Endodermal cell (in vitro differentiated cells): ENCODE results near the gene PRPH. TPM values are rescaled to one million over a fixed set of nuclear protein-coding genes. Genes with fewer than 3 reads are reported as not detected.

ENCODE experiments used
- DNase-seq: peaks from one replicate; pipeline ENCODE4 v3.0.0-alpha.2; 2017
- H3K27ac ChIP-seq: 2 replicates; pipeline ENCODE4 v1.5.1; 2013; ENCODE audit warnings: mild to moderate bottlenecking, low read depth, low read length, moderate library complexity
- H3K27me3 ChIP-seq: 2 replicates; pipeline ENCODE4 v1.6.1; 2013; ENCODE audit warnings: mild to moderate bottlenecking, low read length, moderate library complexity; ENCODE audit not compliant: insufficient read depth, control insufficient read depth, poor library complexity, severe bottlenecking
- H3K36me3 ChIP-seq: 2 replicates; pipeline ENCODE4 v1.7.0; 2013; ENCODE audit warnings: mild to moderate bottlenecking, low read length, moderate library complexity; ENCODE audit not compliant: control insufficient read depth, insufficient read depth
- H3K4me1 ChIP-seq: one replicate; pipeline ENCODE4 v1.7.0; 2013; ENCODE audit warnings: low read length; ENCODE audit not compliant: control insufficient read depth, insufficient read depth
- H3K4me3 ChIP-seq: 2 replicates; pipeline ENCODE4 v1.5.1; 2013; ENCODE audit warnings: mild to moderate bottlenecking, low read length, moderate library complexity
- H3K9ac ChIP-seq: 2 replicates; pipeline ENCODE4 v1.6.1; 2013; ENCODE audit warnings: mild to moderate bottlenecking, low read length, moderate library complexity; ENCODE audit not compliant: poor library complexity, severe bottlenecking; ENCODE audit errors: extremely low read depth
- H3K9me3 ChIP-seq: 2 replicates; pipeline ENCODE4 v1.6.1; 2013; ENCODE audit warnings: mild to moderate bottlenecking, low read length, moderate library complexity; ENCODE audit not compliant: control insufficient read depth
- H3K27ac Mint-ChIP-seq: 2 replicates; pipeline ENCODE4 v1.8.0; 2020; ENCODE audit warnings: mixed read lengths
- H3K27me3 Mint-ChIP-seq: 2 replicates; pipeline ENCODE4 v1.8.0; 2021; ENCODE audit warnings: mild to moderate bottlenecking, mixed read lengths; ENCODE audit not compliant: insufficient read depth
- H3K36me3 Mint-ChIP-seq: 2 replicates; pipeline ENCODE4 v1.8.0; 2020; ENCODE audit warnings: low read depth, mixed read lengths
- H3K4me1 Mint-ChIP-seq: 2 replicates; pipeline ENCODE4 v1.8.0; 2020; ENCODE audit warnings: mixed read lengths
- H3K4me3 Mint-ChIP-seq: 2 replicates; pipeline ENCODE4 v1.8.0; 2020; ENCODE audit warnings: mild to moderate bottlenecking, moderate library complexity, mixed read lengths
- H3K9me3 Mint-ChIP-seq: 2 replicates; pipeline ENCODE4 v1.8.0; 2020; ENCODE audit warnings: mild to moderate bottlenecking, mixed read lengths
- CTCF ChIP-seq: fragments of 200-600 bp; sonication (generic); conservative IDR thresholded peaks from 2 replicates; pipeline ENCODE4 v1.5.0; 2021; ENCODE audit warnings: antibody characterized with exemption, mild to moderate bottlenecking
- WGBS, 2 experiments: methylation state at CpG; one replicate each; pipeline versions ENCODE4 v1.1.5 to v1.1.7; 2013; ENCODE audit warnings: missing lambda C conversion rate in 2 of 2, mixed read lengths in 1 of 2; ENCODE audit not compliant: insufficient coverage in 1 of 2, insufficient read length in 1 of 2; 5-methylcytosine and 5-hydroxymethylcytosine counted together
- total RNA-seq, 2 donors: library from RNA; stranded (reverse); fragmentation: NEBNext Ultra II Directional in 1 of 2; extraction: Animal tissue kit (Norgen Biotek cat#: 25700) in 1 of 2; gene quantifications; 2 replicates in 1 of 2; 3 replicates in 1 of 2; pipeline ENCODE4 v1.2.1, GENCODE V29; 2021

The PRPH gene
- total RNA-seq, 2 donors from 2014 or later, result 0.42 to 0.51 TPM

- Mint-ChIP-seq H3K27me3 (peaks cover 66% of the 10 kb centered on the region), H3K4me3 (no peak overlapping the region), H3K36me3 (peaks cover 7% of the 10 kb centered on the region), H3K9me3 (no peaks in the 10 kb centered on the region), H3K4me1 (peaks cover 14% of the 10 kb centered on the region), H3K27ac (no peak overlapping the region)
- Histone ChIP-seq H3K9ac (no peak overlapping the region), H3K9me3 (no peaks in the 10 kb centered on the region), H3K27ac (no peak overlapping the region), H3K36me3 (peaks cover 21% of the 10 kb centered on the region), H3K27me3 (peaks cover 81% of the 10 kb centered on the region), H3K4me3 (no peak overlapping the region), H3K4me1 (no peaks in the 10 kb centered on the region)
- DNase-seq, result no peak
- WGBS, 2 experiments, result 87 to 97% methylated on average over 14 to 19 of the region's 19 CpGs
- TF ChIP-seq CTCF, result no peak
Observed at GRCh38 chr12:49334226-49334625, 39.3 kb downstream of the PRPH start.

DNA sequence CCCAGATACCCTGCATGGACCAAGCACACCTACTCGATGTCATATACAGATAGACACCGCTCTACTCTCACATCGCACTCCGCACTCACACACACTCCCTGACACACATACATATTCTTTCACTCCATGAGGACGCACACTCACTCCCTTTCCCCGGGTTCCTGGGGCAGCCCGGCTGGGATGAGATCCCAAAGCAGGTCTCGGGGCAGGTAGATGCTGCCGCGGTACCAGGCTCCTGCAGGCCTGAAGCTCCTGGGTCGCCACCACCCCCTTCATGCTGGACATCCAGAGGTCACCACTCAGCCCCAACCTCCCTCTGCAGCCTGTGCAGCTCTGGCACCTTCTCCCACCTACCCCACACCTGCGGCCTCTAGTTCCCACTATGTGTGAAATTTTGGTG lies 39.7 kb downstream of the PRPH start:
- Histone ChIP-seq H3K36me3 (peaks cover 17% of the 10 kb centered on the region), H3K4me1 (no peaks in the 10 kb centered on the region), H3K27ac (no peak overlapping the region), H3K9me3 (no peaks in the 10 kb centered on the region), H3K27me3 (peaks cover 86% of the 10 kb centered on the region), H3K4me3 (no peak overlapping the region), H3K9ac (no peak overlapping the region)
- H3K36me3 Mint-ChIP-seq, result peaks cover 5% of the 10 kb centered on the region
- DNase-seq, result peak; percentile 43
- H3K4me3 Mint-ChIP-seq, result no peak overlapping the region
- WGBS, 2 experiments, result 85 to 100% methylated on average over 4 to 12 of the region's 12 CpGs
- no peaks in the 10 kb centered on the region for H3K9me3 Mint-ChIP-seq
- H3K27me3 Mint-ChIP-seq, result peaks cover 70% of the 10 kb centered on the region
- peaks cover 15% of the 10 kb centered on the region for H3K4me1 Mint-ChIP-seq
- H3K27ac Mint-ChIP-seq, result no peak overlapping the region
- no peak for TF ChIP-seq CTCF

DNA sequence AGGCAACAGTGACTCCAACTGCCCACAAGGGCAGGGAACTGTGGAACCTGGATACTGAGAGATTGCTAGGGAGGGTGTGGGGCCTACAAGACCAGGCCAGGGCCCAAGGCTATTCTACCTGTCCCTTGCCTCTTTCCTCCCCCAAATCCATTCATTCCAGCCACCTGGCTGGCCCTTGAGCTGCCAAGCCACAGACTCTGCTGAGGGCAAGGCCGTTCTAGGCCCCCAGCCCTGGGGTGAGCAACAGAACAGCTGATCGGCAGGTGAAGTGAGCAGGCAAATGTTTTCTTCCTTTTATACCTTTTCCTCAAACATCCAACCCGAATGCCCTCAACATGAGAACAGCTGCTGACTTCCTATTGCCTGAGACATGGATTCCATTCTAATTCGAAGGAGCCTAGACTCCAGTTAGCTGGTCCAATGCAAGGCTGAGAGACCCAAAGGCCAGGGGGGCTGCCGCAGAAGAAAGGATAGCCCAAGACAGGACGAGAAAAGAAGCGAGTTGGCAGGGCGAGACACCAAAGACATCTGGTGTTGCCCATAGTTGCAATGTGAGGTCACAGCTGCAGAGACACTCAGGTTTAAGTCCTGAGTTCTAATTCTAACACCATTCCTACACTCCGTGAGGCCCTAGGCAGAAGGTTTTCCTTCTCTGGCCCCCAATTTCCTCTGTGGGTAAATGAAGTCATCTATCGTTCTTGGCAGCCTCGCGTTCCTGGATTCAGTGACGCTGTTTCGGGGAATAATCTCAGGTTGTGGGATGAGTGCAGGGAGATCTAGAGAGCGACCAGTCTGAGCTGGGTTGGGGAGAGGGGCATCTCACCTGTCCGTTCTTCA lies 40.4 kb downstream of the PRPH start:
- Mint-ChIP-seq H3K27me3 (peaks cover 77% of the 10 kb centered on the region), H3K36me3 (no peaks in the 10 kb centered on the region), H3K4me3 (no peak overlapping the region), H3K4me1 (peaks cover 15% of the 10 kb centered on the region), H3K27ac (no peak overlapping the region), H3K9me3 (no peaks in the 10 kb centered on the region)
- Histone ChIP-seq H3K9me3 (no peaks in the 10 kb centered on the region), H3K27ac (no peak overlapping the region), H3K4me1 (no peaks in the 10 kb centered on the region), H3K36me3 (peaks cover 10% of the 10 kb centered on the region), H3K4me3 (no peak overlapping the region), H3K27me3 (peaks cover 93% of the 10 kb centered on the region), H3K9ac (no peak overlapping the region)
- peak; percentile 47 for DNase-seq
- no peak for TF ChIP-seq CTCF
- WGBS, 2 experiments, result 82 to 83% methylated on average over 12 to 16 of the region's 16 CpGs
